ENCODE results near the gene ARF6.

- TF ChIP-seq CTCF (IDR thresholded peaks at IDR 0.05) (peak; percentile 100), POLR2A (IDR thresholded peaks at IDR 0.05; ENCODE audit: low read length) (no peak), CEBPB (IDR thresholded peaks at IDR 0.05) (no peak), SMC3 (IDR thresholded peaks at IDR 0.05) (no peak), ESRRA (IDR thresholded peaks at IDR 0.05; ENCODE audit: borderline replicate concordance, low read length) (no peak), EP300 (IDR thresholded peaks at IDR 0.05) (no peak), MAFK (IDR thresholded peaks at IDR 0.05; ENCODE audit: partially characterized antibody) (no peak), ZFP36 (IDR thresholded peaks at IDR 0.05; ENCODE audit: borderline replicate concordance, partially characterized antibody) (no peak), USF2 (IDR thresholded peaks at IDR 0.05) (no peak), FOSL2 (IDR thresholded peaks at IDR 0.05) (no peak), FOSL2 (CRISPR knock-in tag; IDR thresholded peaks at IDR 0.05) (no peak; the same call in 1 of the 2 replicates)
Measured at GRCh38 chr14:49862089-49862673, 30.7 kb upstream of the ARF6 start.

Data from A549 (cell line).